Upper lobe of left lung (tissue), 6 donors: ENCODE measurements around the gene HECTD4. TPM values are rescaled to one million over a fixed set of nuclear protein-coding genes. Genes with fewer than 3 reads are reported as not detected.
"Not testable (repeated sequence)": the region's sequence is repeated elsewhere in the genome, so short reads cannot be mapped to it uniquely, and the experiment has no call there.

Experiments
- ATAC-seq, 2 donors: fragments of 200-7000 bp; cut with Tn5 transposase; one replicate each; pipeline ENCODE4 v1.9.1; 2022; ENCODE audit warnings: mild to moderate bottlenecking in 2 of 2, moderate library complexity in 2 of 2; ENCODE audit not compliant: low FRiP score in 2 of 2
- DNase-seq, 2 donors: peaks; one replicate each; pipeline ENCODE4 v3.0.0-alpha.2; 2019 to 2020
- H3K27ac ChIP-seq, 4 donors: fragments of 200-600 bp; sonication (generic); one replicate each; pipeline ENCODE4 v1.5.1; 2016 to 2019
- H3K27me3 ChIP-seq, 4 donors: fragments of 200-600 bp; sonication (generic); one replicate each; pipeline ENCODE4 v1.5.1; 2017 to 2019
- H3K36me3 ChIP-seq, 4 donors: fragments of 200-600 bp; sonication (generic); one replicate each; pipeline ENCODE4 v1.5.1; 2016 to 2019
- H3K4me1 ChIP-seq, 4 donors: fragments of 200-600 bp; sonication (generic); one replicate each; pipeline ENCODE4 v1.5.1; 2018 to 2019
- H3K4me3 ChIP-seq, 4 donors: fragments of 200-600 bp; sonication (generic); one replicate each; pipeline ENCODE4 v1.5.1; 2017 to 2019; ENCODE audit warnings: mild to moderate bottlenecking in 2 of 4, moderate library complexity in 1 of 4
- H3K9me3 ChIP-seq, 4 donors: fragments of 200-600 bp; sonication (generic); one replicate each; pipeline ENCODE4 v1.5.1; 2018 to 2019
- EP300 ChIP-seq, 4 donors: sonication (generic); formaldehyde crosslinking; IDR thresholded peaks; one replicate each; pipeline ENCODE4 v1.5.1; 2017; ENCODE audit warnings: antibody characterized with exemption in 4 of 4, control low read depth in 2 of 4
- POLR2A ChIP-seq, 4 donors: fragments of 450-650 bp; IDR thresholded peaks; one replicate each; pipeline ENCODE4 v1.5.1; 2016 to 2017; ENCODE audit warnings: antibody characterized with exemption in 4 of 4, mild to moderate bottlenecking in 2 of 4
- POLR2AphosphoS5 ChIP-seq, 2 donors: sonication (generic); formaldehyde crosslinking; IDR thresholded peaks; one replicate each; pipeline ENCODE4 v1.5.1; 2017; ENCODE audit warnings: antibody characterized with exemption in 2 of 2
- WGBS, 2 donors: methylation state at CpG; one replicate each; pipeline ENCODE4 v1.1.5; 2017 to 2018; 5-methylcytosine and 5-hydroxymethylcytosine counted together
- small RNA-seq, 4 donors: library from RNA; depleted of rRNA; stranded (forward); fragments of <200 nt; gene quantifications; one replicate each; pipeline ENCODE3, GENCODE V24; 2016
- total RNA-seq, 6 donors: library from RNA; depleted of rRNA in 4 of 6; stranded (reverse); fragments of >200 nt in 4 of 6; gene quantifications; one replicate each; pipeline versions ENCODE4 v1.1.0 to v1.2.1, GENCODE V29; 2016 to 2021
- TF ChIP-seq, protein P1 (sequence below), 6 experiments: fragments of 450-650 bp in 4 of 6; fragments of 200-600 bp in 2 of 6; sonication (generic) in 2 of 6; IDR thresholded peaks; one replicate each; pipeline ENCODE4 v1.5.1; 2016 to 2019; ENCODE audit warnings: antibody characterized with exemption in 6 of 6
- donor health status: DM: no; HTN: no; CAD: no; lungs with moderate emphysema.
- donor health status: DM: no; HTN: yes; CAD: no; lungs with severe emphysema.

HECTD4 gene
- total RNA-seq, 6 donors from 2014 or later = 34.1 to 196 (median 50.0) TPM

DNA sequence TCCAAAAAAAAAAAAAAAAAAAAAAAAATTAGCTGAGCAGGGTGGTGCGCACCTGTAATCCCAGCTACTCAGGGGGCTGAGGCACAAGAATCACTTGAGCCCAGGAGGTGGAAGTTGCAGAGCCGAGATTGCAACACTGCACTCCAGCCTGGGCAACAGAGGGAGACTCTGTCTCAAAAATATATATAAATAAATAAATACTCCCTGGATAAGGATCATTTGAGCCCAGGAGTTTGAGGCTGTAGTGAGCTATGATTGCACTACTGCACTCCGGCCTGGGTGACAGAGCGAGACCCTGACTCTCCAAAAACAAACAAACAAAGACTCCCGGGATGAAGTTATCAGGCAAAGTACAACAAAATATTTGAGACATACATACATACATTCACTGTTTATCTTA, 270.3 kb downstream of the HECTD4 start:
- H3K9me3 ChIP-seq = no peaks in the 10 kb centered on the region
- WGBS, 2 donors = 49 to 70% methylated on average over 5 of the region's 5 CpGs
- ATAC-seq (no peak), DNase-seq (peak in 1 of 2 donors; percentile 70)
- peak overlapping the region in 2 of 4 donors; percentile 27 to 43 for H3K27ac ChIP-seq
- TF ChIP-seq POLR2A (IDR thresholded peaks at IDR 0.05) = no peak
- TF ChIP-seq EP300 (IDR thresholded peaks at IDR 0.05) = no peak
- TF ChIP-seq, protein P1, sequence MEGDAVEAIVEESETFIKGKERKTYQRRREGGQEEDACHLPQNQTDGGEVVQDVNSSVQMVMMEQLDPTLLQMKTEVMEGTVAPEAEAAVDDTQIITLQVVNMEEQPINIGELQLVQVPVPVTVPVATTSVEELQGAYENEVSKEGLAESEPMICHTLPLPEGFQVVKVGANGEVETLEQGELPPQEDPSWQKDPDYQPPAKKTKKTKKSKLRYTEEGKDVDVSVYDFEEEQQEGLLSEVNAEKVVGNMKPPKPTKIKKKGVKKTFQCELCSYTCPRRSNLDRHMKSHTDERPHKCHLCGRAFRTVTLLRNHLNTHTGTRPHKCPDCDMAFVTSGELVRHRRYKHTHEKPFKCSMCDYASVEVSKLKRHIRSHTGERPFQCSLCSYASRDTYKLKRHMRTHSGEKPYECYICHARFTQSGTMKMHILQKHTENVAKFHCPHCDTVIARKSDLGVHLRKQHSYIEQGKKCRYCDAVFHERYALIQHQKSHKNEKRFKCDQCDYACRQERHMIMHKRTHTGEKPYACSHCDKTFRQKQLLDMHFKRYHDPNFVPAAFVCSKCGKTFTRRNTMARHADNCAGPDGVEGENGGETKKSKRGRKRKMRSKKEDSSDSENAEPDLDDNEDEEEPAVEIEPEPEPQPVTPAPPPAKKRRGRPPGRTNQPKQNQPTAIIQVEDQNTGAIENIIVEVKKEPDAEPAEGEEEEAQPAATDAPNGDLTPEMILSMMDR (IDR thresholded peaks at IDR 0.05) = no peak
- TF ChIP-seq POLR2AphosphoS5 (IDR thresholded peaks at IDR 0.05) = no peak
- H3K4me1 ChIP-seq = peaks cover 21 to 39% (median 26%) of the 10 kb centered on the region in 4 donors
- H3K4me3 ChIP-seq = no peak overlapping the region
- no peaks in the 10 kb centered on the region for H3K27me3 ChIP-seq
- H3K36me3 ChIP-seq = no peaks in the 10 kb centered on the region

DNA sequence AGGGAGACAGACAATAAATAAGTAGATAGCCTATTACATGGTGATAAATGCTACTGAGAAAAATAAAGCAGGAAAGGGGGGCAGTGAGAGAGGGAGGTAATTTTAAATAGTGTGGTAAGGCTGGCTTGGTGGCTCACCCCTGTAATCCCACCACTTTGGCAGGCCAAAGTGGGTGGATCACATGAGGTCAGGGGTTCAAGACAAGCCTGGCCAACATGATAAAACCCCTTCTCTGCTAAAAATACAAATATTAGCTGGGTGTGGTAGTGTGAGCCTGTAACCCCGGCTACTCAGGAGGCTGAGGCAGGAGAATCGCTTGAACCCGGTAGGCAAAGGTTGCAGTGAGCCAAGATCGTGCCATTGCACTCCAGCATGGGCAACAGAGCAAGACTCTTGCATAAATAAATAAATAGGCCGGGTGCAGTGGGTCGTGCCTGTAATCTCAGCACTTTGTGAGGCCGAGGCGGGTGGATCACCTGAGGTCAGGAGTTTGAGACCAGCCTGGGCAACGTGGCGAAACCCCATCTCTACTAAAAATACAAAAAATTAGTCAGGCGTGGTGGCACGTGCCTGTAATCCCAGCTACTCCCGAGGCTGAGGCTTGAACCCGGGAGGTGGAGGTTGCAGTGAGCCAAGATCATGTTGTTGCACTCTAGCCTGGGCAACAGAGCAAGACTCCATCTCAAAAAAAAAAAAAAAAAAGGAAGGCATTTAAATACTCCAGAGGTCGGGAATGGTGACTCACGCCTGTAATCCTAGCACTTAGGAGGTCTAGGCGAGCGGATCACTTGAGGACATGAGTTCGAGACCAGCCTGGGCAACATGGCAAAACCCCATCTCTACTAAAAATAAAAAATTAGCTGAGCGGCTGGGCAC, 271.2 kb downstream of the HECTD4 start:
- not testable (repeated sequence) for H3K4me3 ChIP-seq, H3K9me3 ChIP-seq, ATAC-seq, H3K36me3 ChIP-seq, H3K27me3 ChIP-seq, DNase-seq
- Histone ChIP-seq H3K4me1 (peaks cover 13 to 39% (median 24%) of the 10 kb centered on the region in 4 donors), H3K27ac (peak overlapping the region in 1 of 4 donors; percentile 24)
- 86 to 94% methylated on average over 20 of the region's 20 CpGs for WGBS, 2 donors

Small RNAs within 50 kb of the gene (small RNA-seq; reads per million reads assigned to genes)
- gene RF00019 = 0 reads per million in 4 donors

Other genes with a start within 250 kb of the HECTD4 start
- 100 to 1,000 TPM; 540 to 983 (median 822) TPM for gene RPL6, start 27.2 kb upstream of the HECTD4 start, total RNA-seq
- 10 to 100 TPM; 52.0 to 99.1 (median 84.5) TPM for gene PTPN11, start 36.5 kb upstream of the HECTD4 start, total RNA-seq